ENCODE measurements around the gene BEND5.
A peak's percentile ranks its signal among the peaks of the same experiment; 100 is the strongest.

Gene BEND5

DNA sequence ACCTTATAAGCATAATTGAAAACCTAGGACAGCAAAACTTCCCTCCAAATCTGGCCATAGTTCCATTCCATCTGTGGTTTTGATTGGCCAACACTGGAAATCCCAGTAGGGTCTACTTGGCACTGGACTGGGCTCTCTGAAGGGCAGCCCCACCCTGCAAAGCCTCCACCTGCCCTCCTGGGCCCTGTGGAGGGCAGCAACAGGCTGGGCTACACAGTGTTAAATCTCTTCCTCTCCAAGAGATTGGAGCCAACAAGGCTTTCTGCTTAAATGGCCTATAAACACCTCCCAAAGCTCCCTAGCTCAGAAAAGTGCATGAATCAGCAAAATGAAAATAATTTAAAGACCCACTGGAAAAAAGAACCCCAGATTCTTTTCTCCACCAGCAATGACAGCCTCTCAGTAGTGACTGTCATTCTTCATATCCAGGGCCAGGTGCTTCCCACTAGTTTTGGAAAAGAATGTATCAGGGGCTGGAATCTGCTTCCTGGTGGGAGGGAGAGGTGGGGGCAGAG is 58.5 kb downstream of the BEND5 start:
- DNase-seq, result no peak

DNA sequence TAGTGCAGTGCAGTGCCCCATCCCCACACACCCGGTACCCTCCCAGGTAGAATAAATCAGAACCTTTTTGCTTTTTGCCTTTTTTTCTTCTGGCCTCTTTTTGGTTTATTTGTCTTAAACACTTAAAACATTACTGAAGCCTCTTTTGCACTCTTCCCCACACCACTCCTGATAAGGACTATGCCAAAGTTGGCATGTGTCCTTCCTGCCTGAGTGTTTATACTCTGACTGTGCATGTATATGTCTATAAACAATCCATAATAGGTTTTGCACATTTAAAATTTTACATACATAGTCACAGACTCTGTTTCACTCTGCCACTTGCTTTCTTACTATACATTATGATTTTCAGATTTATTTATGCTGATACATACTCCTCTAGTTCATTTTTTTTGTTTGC is 59.6 kb downstream of the BEND5 start:
- no peak for DNase-seq

DNA sequence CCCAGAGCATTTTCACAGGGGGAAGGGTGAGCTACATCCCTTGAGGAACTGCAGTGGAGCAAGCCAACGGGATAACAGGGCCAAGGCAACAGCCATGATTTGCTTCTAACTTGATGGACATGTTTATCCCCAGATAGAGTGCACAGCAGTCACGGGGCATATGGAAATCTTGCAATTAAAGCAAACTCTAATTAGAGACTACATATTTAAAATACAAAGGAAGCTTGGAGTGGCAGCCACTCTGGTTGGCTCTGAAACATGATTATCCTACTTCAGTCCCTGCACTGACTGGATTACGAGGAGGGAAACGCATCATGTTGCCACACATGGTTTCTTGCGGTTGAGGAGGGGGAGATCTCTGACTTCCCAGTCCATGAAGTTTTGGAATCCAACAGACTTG is 60.8 kb downstream of the BEND5 start:
- no peak for DNase-seq

DNA sequence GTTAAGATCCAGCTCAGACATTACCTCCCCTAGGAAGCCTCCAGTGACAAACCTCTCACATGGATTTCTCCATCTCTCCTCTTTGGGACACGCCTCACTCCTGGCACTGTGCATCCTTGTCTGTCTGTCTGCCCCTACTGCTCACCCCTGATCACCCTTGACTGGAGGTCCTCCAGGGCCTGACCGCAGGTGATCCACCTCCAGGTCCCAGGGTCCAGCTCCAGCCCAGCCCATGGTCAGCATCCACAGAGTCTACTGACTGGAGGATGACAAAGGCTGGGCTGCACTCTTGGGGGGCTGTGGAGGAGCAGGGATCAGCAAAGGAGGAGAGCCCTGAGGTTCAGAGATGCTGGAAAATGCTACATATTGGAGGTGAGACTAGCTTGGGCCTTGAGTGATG is 65.8 kb downstream of the BEND5 start:
- DNase-seq, result no peak

DNA sequence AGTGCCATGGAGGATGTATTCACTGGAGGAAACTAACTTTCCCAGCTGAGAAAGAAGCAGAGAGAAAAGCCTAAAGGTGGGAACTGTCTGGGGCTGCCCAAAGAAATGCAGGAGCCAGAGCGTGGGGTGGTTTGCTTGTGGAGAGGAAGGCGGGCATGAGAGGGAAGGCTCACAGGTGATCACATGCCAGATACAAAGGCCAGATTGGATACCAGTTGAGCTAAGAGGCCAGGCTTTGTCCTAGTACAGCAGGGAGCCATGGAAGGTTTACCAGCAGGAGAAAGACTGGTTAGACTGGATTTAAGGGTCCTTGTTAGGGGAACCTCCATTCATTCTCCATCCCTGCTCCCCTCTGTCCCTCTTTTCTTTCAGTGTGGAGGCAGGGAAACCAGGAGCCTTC is 66.4 kb downstream of the BEND5 start:
- DNase-seq, result no peak

DNA sequence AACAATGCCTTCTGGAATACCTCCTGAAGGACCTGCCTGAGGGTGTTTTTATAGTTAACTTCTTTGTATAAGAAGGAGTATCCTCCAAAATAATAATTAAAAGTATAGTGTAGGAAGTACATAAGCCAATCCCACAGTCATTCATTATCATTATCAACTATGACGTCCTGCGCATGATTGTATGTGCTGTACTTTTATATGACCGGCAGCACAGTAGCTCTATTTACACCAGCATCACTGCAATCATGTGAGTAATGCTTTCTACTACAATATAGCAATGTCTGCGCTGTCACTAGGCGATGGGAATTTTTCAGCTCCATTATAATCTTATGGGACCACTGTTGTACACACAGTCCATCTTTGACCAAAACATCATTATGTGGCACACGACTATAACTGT is 72.0 kb downstream of the BEND5 start:
- DNase-seq, result no peak

DNA sequence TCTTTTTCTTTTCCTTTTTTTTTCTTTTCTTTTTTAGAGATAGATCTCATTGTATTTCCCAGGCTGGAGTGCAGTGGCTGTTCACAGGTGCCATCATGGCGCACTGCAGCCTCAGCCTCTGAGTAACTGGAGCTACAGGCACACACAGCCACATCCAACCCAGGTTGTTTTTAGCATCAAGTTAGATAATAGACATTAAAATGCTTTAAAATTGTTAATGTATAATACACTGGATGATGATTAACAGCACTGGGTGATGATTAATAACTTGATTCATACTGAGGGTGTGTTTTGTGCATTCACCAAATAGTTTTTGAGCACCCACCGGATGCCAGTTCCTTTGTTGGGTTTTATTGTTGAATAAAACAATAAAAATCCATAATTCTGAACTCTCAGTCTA is 75.2 kb downstream of the BEND5 start:
- DNase-seq, result no peak

DNA sequence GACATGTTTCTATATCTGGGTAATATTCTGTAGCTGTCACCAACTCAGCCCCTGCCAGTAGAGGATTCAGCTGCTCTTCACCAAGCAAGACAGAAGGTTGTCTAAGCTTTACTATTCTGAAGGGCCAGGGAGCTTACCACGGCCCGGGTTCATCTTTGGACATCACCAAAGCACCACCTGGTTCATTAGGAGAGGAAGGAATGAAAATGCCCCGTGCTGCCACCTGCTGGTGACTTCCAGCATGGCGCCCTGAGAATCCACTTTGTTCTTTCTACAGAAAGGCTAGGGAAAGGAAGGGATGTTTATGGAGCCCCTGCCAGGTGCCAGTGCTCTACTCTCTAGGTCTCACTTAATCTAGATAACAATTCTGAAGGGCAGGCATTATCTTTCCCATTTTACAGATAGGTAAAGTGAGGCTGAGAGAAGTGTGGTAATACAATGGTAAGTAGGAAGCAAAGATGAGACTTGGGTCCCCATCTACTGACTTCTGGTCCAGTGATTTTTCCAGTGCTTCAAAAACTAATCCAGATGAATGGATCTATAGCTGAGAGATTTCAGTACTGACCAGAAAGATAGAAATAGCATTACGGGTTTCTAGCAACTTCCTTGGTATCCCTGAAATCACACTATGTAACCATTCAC is 79.5 kb downstream of the BEND5 start:
- peak; percentile 25 for DNase-seq

DNA sequence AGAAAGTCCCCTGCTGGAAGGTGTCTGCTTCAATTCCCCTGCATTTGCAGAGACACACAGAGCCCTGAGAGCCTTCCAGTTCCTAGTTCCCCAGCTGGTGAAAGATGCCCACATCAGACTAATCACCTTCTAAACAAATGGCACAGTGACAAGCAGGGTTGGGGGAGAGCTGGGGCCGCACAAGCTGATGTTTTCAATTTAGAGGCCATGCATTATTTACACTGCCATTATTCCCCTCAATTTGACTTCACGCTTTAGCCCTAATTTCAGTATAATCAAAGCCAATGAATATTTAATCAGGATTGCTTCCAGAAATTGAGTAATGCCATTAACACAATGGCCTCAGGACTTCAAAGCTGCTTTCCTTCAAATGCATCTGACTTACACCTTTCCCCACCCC is 81.5 kb downstream of the BEND5 start:
- DNase-seq, result no peak

DNA sequence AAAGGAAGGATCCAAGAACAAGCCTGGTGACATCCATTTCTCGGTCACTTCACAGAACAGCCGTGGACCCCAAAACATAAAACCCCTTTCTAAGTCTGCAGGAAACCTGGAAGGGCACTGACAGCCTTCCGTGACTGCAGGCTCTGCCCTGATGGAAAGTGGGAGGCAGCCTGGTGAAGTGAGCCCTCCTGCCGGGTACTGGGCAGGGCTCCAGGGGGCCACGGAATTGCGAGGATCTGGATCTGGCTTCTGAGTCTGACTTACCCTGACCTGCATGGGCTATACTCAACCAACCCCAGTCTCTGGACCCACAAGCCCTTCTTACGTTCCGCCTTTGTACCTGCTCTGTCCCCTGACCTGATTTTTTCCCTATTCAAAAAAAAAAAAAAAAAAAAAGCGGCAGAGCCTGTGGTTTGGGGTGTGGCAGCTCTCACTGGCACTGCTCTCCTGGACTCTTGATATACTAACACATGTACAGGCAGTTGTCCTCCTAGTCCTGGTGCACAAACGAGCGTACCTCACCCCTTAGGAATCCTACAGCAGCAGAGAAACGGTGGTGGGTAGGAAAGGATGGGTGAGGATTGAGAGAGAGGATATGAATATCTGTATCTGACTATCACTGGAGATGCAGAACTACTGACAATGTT is 82.9 kb downstream of the BEND5 start:
- DNase-seq, result no peak

DNA sequence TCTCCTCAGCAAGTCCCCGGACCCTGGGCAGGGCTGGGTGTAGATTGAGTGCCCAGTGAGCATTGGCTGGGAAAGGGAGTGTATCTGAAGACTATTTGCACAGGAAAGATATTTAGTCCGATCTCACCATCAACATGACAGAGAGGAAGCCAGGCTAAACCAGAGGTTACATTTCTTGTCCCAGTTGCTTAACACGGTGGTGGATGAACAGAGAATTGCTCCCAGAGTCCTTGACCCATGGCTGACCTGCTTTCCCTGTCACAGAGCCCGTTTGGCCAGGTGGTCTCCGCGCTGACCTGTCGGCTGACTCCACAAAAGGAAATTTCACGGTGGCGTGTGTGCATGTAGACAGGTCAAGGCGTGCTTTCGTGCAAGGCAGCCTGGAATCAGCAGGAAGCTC is 83.5 kb downstream of the BEND5 start:
- no peak for DNase-seq

DNA sequence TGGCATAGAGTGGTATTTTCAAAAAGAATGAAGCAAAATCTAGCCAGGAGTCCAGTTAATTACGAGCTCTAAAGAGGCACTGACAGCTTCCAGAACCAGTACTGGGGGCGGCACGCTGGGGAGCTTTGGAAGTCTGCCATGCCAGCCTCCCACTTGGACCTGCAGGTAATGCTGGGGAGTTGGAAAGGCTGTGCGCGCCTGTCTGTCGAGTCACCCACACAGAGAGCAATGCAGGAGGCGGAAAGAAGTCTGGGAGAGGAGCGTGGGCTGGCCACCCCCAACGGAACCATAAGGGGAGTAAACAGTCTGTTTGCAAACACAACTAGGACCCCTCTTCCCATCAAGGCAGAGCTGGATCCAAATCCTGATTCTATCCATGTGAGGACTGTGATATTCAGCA is 84.5 kb downstream of the BEND5 start:
- DNase-seq, result no peak

DNA sequence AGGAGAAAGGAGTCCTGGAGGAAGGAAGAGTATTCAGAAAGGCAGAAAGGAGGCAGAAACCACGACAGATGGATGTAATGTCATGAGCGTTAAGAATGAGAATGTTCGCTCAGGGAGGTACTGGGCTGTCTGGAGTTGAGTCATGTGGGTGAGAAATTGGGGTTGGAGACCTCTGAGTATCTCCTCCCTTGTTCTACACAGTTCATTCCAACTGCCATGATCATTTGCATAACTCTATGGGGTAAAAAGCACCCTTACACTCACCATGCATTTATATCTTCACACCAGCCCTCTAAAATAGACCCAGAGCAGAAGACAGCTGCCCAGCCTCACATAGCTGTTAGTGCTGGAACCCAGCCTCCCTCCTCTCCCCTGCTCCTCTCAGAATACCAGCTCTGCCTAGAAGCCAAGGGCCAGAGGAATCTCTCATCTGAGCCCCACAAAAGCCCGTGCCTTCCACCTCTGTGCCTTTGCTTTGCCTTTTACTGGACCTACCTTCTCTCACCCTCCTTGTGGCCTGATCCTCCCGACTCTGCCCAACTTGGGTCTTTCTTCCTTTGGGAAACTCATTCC is 85.2 kb downstream of the BEND5 start:
- DNase-seq, result no peak

DNA sequence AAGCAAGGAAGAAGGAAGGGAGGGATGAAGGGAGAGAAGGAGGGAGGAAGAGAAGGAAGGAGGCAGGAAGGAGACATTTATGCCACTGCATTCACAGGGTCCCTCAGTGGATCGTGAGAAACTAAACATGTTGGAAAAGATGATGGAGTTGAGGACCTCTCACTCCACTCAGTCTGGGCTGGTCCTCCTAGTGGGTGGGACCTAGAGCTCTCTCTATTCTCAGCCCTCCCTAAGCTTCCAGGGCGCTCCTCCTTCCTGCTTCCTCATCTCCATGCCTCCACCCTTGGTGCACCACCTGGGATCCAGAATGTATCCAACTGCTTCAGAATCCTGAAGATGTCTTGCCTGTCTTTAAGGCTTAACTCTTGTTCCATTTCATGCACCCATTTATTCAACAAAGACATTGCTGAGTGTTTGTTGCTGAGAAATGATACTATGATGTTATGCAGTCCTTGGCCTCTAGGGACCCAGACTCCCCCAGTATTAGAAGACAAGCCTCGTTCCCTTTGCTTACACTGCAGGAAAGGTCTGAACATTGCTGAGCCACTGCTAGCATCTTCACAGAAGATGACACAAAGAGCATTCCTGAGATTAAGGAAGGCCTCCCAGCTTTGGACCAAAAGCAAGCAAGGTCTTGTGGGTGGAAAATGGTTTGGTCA is 88.5 kb downstream of the BEND5 start:
- no peak for DNase-seq

DNA sequence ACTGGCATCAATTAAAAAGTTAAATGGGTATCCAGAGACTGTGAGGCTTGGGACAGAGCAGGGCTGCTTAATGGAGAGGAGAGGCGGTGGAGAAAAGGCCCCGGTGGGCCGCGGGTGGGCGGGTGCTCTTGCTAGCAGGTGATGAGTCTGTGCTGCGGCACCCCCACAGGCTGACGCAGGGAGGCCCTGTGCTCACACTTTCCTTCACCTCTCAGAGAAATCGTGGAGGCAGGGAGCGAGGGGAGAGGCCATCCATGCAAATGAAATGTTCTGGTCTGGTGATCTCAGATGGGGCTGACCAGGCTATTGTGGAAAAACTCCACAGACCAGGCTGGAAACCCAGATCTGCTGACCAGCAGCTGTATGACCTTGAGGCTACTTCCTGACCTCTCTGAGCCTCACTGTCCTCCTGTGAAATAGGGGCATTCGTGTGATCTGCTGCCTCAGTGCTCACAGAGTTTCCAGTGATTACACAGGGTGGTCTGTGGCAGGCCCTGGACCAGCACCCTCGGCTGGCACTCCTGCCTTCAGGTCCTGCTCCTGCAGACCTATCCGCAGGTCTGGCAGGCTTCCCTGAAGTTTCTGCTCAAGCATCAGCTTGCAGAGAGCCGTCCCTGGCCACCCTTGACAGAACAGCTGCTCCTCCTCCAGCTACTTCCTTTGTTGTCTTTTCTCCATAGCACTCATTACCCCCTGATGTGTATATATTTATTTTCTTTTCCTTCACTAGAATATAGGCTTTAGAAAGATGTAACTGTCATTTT is 89.2 kb downstream of the BEND5 start:
- no peak for DNase-seq

DNA sequence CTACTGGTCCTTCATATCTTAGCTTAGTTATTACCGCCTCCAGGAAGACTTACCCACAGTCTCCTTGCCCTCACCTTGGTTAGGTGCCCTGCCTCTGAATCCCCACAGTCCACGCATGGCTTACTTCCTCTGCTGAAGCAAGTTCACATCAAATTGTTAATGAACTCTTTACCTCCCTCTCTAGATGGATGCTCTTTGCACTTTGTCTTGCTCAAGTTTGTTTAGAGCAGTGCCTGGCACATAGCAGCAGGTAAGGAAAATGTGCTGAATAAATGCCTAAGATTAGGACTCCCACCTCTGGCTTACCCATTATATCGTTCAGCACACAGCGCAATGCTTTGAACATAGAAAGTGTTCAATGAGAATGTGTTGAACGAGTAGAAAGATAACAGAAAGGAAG is 90.5 kb downstream of the BEND5 start:
- DNase-seq, result no peak

DNA sequence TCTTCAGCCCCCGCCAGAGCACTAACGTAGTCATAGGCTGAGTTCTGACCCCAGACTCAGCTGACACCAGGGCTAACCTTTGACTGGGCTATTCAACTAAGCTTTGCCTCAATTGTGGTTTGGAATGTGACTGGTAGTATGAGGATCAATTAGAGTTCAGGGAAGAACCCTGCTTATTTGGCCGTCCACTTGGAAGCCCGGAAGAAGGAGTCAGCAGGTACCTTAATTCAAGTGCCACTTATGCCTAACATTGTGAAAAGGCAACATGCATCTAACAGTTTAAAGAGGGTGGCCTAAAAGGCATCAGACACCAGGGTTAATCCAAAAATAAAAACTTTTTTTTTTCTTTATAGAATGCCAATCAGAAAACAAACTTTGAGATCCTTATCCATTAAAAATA is 92.3 kb downstream of the BEND5 start:
- DNase-seq, result no peak

DNA sequence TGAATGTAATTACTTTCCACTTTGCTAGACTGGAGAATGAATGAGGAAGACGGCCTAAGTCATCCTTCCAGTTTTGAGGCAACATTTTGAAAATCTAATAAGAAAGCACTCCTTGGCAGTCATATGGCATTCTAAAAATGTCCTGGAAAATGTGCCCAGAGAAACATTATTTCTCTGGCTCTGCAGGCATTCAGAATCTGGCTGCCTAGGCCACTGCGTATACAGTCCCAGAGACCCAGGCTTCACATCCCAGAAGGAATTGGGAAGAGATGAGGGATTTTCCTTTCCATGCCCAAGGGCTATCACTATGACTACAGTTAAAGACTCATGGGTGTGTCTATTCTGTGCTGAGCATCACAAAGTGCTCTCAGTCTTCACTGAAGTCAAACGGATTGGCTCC is 92.9 kb downstream of the BEND5 start:
- DNase-seq, result no peak

DNA sequence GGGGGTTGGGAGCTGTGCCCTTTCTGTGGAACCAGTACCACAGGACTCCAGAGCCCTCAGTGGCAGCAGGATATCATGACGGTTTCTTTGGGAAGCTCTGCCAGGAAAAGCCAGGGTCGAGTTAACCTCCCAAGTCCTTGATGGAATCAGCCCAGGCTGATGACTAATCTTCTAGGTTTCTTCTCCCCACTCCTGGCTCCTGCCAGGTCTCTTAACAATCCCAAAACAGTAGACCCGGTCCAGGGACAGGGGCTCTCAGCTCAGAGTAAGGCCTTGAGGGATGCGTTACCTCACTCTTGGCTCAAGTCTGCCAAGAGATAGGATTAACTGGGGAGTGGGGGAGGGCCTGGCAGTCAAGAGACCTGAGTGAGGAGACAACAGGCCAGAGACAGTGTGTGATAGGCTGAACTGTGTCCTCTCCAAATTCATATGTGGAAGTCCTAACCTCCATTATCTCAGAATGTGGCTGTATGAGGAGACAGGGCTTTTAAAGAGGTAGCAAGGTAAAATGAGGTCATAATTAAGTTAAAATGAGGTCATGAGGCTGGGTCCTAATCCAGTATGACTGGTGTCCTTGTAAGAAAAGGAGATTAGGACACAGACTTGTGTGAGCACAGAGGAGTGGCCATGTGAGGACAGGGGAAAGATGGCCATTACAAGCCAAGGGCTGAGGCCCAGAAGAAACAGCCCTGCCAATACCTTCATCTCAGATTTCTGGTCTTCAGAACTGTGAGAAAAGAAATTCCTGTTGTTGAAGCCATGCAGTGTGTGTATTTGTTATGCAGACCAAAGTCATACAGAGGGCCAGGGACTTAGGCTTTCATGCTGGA is 95.0 kb downstream of the BEND5 start:
- no peak for DNase-seq

DNA sequence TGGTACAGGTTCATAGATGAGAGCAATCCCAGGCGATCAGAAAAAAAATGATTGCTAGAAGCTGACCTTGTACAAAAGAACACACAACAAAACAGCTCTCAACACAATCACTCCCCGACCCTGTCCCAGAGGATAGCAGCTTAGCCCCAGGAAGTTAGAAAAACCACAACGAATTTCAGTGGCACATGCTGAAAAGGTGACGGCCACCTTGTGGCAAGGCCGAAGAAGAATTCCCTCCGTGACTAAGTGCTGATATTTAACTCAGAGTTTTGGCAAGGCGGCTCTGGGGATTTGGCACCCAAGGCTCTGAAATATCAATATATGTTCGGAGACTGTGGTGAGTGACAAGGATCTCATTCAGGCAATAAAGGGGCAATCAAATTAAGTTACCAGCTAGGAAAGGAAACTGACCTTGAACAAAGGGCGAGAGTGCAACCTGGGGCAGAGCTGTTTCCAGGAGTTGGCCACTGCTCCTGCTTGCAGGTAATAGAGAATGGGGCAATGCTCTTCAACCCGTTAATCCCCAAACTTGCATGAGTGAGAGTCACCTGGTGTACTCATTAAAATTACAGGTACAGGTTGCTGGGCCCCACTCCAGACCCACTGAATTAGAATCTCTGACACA is 96.2 kb downstream of the BEND5 start:
- DNase-seq, result no peak

DNA sequence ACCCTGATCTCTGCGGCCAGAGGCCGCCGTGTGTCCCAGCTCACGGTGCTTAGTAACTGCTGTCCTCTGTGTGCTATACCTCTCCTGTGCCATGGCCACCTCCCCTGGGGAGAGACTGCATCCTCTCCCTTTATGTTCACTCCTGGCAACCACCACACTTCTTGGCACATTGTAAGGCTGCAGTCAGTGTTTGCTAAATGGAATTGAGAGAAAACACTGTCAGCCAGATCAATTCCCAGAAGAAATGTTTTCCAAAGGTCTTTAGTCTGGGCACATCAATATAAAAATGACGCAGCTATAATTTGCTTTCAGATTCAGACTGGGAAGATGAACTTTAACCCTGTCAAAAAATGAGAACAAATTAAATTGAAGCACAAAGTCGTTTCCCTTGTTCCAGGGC is 96.8 kb downstream of the BEND5 start:
- DNase-seq, result no peak

Measured in T1000 (cell line).